Panc1 (cell line): ENCODE data around the gene FZR1.
"Not testable (repeated sequence)": the region's sequence is repeated elsewhere in the genome, so short reads cannot be mapped to it uniquely, and the experiment has no call there.

Source experiments
- POLR2AphosphoS5 ChIP-seq: IDR thresholded peaks from 2 replicates; pipeline ENCODE4 v1.6.1; 2012; ENCODE audit warnings: mild to moderate bottlenecking, low read depth, low read length, moderate library complexity
- REST ChIP-seq, 2 experiments: IDR thresholded peaks; 2 replicates each; pipeline ENCODE4 v1.6.1; 2011 to 2012; ENCODE audit warnings: low read depth in 2 of 2, control low read depth in 1 of 2, low read length in 1 of 2, mild to moderate bottlenecking in 1 of 2, moderate library complexity in 1 of 2; ENCODE audit not compliant: insufficient read depth in 1 of 2
- TF ChIP-seq, protein P1 (sequence below): fragments of 450-650 bp; IDR thresholded peaks from 2 replicates; pipeline ENCODE4 v1.5.1; 2017; ENCODE audit warnings: mild to moderate bottlenecking

DNA sequence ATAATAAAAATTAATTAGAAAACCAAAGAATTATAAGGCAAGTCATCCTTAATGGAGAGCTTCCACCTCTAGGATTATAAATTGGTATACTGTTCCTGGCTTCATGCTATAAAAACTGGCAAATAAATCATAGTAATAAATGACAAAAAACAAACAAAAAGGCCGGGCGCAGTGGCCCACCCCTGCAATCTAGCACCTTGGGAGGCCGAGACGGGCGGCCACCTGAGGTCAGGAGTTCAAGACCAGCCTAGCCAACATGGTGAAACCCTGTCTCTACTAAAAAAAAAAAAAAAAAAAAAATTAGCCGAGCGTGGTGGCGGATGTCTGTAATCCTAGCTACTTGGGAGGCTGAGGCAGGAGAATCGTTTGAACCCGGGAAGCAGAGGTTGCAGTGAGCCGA is 63.9 kb downstream of the FZR1 start:
- TF ChIP-seq, protein P1, sequence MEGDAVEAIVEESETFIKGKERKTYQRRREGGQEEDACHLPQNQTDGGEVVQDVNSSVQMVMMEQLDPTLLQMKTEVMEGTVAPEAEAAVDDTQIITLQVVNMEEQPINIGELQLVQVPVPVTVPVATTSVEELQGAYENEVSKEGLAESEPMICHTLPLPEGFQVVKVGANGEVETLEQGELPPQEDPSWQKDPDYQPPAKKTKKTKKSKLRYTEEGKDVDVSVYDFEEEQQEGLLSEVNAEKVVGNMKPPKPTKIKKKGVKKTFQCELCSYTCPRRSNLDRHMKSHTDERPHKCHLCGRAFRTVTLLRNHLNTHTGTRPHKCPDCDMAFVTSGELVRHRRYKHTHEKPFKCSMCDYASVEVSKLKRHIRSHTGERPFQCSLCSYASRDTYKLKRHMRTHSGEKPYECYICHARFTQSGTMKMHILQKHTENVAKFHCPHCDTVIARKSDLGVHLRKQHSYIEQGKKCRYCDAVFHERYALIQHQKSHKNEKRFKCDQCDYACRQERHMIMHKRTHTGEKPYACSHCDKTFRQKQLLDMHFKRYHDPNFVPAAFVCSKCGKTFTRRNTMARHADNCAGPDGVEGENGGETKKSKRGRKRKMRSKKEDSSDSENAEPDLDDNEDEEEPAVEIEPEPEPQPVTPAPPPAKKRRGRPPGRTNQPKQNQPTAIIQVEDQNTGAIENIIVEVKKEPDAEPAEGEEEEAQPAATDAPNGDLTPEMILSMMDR, result not testable (repeated sequence)
- not testable (repeated sequence) for TF ChIP-seq POLR2AphosphoS5; REST (IDR thresholded peaks at IDR 0.05; ENCODE audit: insufficient read depth in 1 of 2, low read depth in 2 of 2, low read length in 1 of 2)
